ENCODE data around the gene C10orf90.
A peak's percentile ranks its signal among the peaks of the same experiment; 100 is the strongest.

DNA sequence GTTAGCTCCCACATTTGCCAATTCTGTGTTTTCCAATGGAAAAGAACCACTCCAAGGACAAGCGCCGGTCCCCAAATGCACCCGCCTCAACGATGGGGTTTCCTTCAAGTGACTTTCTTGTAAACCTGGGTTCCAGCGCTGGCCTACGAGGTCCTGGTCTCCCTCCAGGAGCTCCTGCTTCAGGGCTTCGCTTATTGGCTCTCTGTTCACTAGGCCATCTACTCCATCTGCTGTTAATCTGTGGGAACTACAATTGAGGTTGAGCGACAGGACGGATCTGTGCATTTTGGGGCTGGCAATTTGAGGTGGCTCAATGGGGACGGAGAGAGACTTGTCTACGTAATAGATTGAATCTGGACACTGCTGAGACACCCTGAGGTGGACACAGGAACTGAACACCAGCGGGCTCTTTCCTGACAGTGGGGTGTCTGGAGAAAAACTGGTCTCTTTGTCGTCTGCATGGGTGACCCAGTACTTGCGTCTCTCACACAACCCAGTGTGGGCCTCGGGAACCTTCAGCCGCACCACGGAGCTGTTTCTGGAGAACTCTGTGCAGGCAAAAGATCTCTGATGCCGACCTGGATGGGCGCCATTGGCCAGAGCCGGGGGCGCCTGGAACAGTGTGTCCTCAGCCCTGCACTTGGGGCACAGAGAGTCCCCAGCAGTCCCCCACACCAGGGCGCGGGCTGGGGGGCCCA lies 166.3 kb downstream of the C10orf90 start:
- TF ChIP-seq, protein P1, sequence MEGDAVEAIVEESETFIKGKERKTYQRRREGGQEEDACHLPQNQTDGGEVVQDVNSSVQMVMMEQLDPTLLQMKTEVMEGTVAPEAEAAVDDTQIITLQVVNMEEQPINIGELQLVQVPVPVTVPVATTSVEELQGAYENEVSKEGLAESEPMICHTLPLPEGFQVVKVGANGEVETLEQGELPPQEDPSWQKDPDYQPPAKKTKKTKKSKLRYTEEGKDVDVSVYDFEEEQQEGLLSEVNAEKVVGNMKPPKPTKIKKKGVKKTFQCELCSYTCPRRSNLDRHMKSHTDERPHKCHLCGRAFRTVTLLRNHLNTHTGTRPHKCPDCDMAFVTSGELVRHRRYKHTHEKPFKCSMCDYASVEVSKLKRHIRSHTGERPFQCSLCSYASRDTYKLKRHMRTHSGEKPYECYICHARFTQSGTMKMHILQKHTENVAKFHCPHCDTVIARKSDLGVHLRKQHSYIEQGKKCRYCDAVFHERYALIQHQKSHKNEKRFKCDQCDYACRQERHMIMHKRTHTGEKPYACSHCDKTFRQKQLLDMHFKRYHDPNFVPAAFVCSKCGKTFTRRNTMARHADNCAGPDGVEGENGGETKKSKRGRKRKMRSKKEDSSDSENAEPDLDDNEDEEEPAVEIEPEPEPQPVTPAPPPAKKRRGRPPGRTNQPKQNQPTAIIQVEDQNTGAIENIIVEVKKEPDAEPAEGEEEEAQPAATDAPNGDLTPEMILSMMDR (IDR thresholded peaks at IDR 0.05; ENCODE audit: insufficient read depth, low read length, poor library complexity, severe bottlenecking): peak; percentile 35
- no peak for TF ChIP-seq EZH2phosphoT487 (conservative IDR thresholded peaks at IDR 0.05; ENCODE audit: low read length)

Measured in SU-DHL-6 (cell line).